Caco-2 (cell line): Measurements from ENCODE around the gene PDIA5. TPM values are rescaled to one million over a fixed set of nuclear protein-coding genes. Genes with fewer than 3 reads are reported as not detected.

Experiments
- BruUV-seq: library from RNA; stranded (reverse); fragments of 400-500 nt; replicated peaks from 2 replicates; lab custom pipeline; 2021; lab: Mats Ljungman, UMichigan
- CTCF ChIA-PET: fragments of 300-600 bp; sonication (Branson Sonifier 250); formaldehyde crosslinking; loops from one replicate; lab custom pipeline; 2022; ENCODE audit warnings: antibody characterized with exemption; lab: Charles Lee
- POLR2A ChIA-PET: fragments of 300-600 bp; sonication (Branson Sonifier 250); formaldehyde crosslinking; loops from one replicate; lab custom pipeline; 2022; ENCODE audit warnings: antibody characterized with exemption; lab: Charles Lee
- DNase-seq, 2 experiments: peaks; one replicate each; pipeline versions ENCODE4 v3.0.0 to v3.0.0-alpha.2; 2020 to 2022
- H3K27me3 ChIP-seq: replicated peaks from 2 replicates; pipeline ENCODE4 v1.6.0; 2011; ENCODE audit warnings: low read length; ENCODE audit not compliant: control insufficient read depth, insufficient read depth
- H3K36me3 ChIP-seq: 2 replicates; pipeline ENCODE4 v1.5.1; 2011; ENCODE audit warnings: low read length; ENCODE audit not compliant: control insufficient read depth, insufficient read depth
- H3K4me1 ChIP-seq: fragments of 250-450 bp; sonication (Bioruptor Pico); 2 replicates; pipeline ENCODE4 v1.5.1; 2020; ENCODE audit warnings: mild to moderate bottlenecking
- H3K4me3 ChIP-seq: 2 replicates; pipeline ENCODE4 v1.5.1; 2011; ENCODE audit warnings: low read depth, mild to moderate bottlenecking, control low read depth, low read length
- H3K9me3 ChIP-seq: fragments of 250-450 bp; sonication (Bioruptor Pico); 2 replicates; pipeline ENCODE4 v1.5.1; 2020; ENCODE audit warnings: mild to moderate bottlenecking, moderate library complexity
- H3K27ac Mint-ChIP-seq: one replicate; pipeline ENCODE4 v1.8.0; 2022; ENCODE audit warnings: mixed read lengths; ENCODE audit not compliant: unreplicated experiment
- H3K27me3 Mint-ChIP-seq: one replicate; pipeline ENCODE4 v1.8.0; 2022; ENCODE audit warnings: mixed read lengths; ENCODE audit not compliant: insufficient read depth, unreplicated experiment
- H3K36me3 Mint-ChIP-seq: one replicate; pipeline ENCODE4 v1.8.0; 2022; ENCODE audit warnings: mild to moderate bottlenecking, mixed read lengths; ENCODE audit not compliant: insufficient read depth, unreplicated experiment
- H3K4me1 Mint-ChIP-seq: one replicate; pipeline ENCODE4 v1.8.0; 2022; ENCODE audit warnings: low read depth, mixed read lengths; ENCODE audit not compliant: unreplicated experiment
- H3K4me3 Mint-ChIP-seq: one replicate; pipeline ENCODE4 v1.8.0; 2022; ENCODE audit warnings: mild to moderate bottlenecking, moderate library complexity, mixed read lengths; ENCODE audit not compliant: unreplicated experiment
- H3K9me3 Mint-ChIP-seq: one replicate; pipeline ENCODE4 v1.8.0; 2022; ENCODE audit warnings: mixed read lengths; ENCODE audit not compliant: unreplicated experiment
- intact Hi-C: fragments of 100-400 bp; cut with micrococcal nuclease; formaldehyde crosslinking; loops from one replicate; pipeline ENCODE4 v1.10.0; 2022; ENCODE audit not compliant: unreplicated experiment
- total RNA-seq: library from RNA; stranded (reverse); gene quantifications from 2 replicates; pipeline ENCODE4 v1.2.3, GENCODE V29; 2022
- TF ChIP-seq, protein P1 (sequence below), 2 experiments: fragments of 200-600 bp in 1 of 2; IDR thresholded peaks; 1 replicate in 1 of 2; 2 replicates in 1 of 2; pipeline versions ENCODE4 v1.5.1 to v1.8.0; 2011 to 2022; ENCODE audit warnings: antibody characterized with exemption in 1 of 2, control low read depth in 1 of 2, inconsistent platforms in 1 of 2, low read depth in 1 of 2, low read length in 1 of 2, mild to moderate bottlenecking in 1 of 2, moderate library complexity in 1 of 2; ENCODE audit not compliant: insufficient read depth in 1 of 2, severe bottlenecking in 1 of 2, unreplicated experiment in 1 of 2

PDIA5 gene
- total RNA-seq, 1 experiment from 2014 or later: 48.2 TPM

DNA sequence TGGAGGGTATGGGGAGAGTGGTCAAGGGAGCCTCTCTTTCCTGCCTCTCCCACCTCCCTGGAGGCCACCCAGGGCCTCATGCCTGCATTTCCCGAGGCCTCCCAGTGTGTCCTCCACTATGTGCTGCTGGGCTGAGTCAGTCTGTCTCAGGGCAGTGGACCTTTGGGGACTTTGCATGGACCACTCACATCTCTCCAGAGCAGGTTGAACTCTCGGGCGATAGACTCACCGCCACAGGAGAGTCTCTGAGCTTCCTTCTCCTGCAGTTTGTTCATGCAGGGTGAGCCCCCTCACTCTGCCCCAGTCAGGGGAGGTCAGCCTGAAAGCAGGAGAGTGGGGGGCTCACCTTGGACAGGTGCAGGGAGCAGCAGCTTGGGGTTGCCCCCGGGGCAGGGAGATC lies 74.5 kb downstream of the PDIA5 start:
- peaks cover 9% of the 10 kb centered on the region for H3K4me1 Mint-ChIP-seq
- H3K4me3 ChIP-seq: no peak overlapping the region
- no peak overlapping the region for H3K27ac Mint-ChIP-seq
- DNase-seq: no peak
- H3K36me3 ChIP-seq: no peaks in the 10 kb centered on the region; the same call in 1 of the 2 replicates
- no peaks in the 10 kb centered on the region for H3K9me3 Mint-ChIP-seq
- H3K27me3 Mint-ChIP-seq: no peaks in the 10 kb centered on the region
- H3K9me3 ChIP-seq: no peaks in the 10 kb centered on the region
- no TSS peak for BruUV-seq
- no peak overlapping the region for H3K4me3 Mint-ChIP-seq
- no peaks in the 10 kb centered on the region for H3K4me1 ChIP-seq
- H3K27me3 ChIP-seq: no peaks in the 10 kb centered on the region
- ChIA-PET POLR2A (no interaction called here), CTCF (no interaction called here)
- TF ChIP-seq, protein P1, sequence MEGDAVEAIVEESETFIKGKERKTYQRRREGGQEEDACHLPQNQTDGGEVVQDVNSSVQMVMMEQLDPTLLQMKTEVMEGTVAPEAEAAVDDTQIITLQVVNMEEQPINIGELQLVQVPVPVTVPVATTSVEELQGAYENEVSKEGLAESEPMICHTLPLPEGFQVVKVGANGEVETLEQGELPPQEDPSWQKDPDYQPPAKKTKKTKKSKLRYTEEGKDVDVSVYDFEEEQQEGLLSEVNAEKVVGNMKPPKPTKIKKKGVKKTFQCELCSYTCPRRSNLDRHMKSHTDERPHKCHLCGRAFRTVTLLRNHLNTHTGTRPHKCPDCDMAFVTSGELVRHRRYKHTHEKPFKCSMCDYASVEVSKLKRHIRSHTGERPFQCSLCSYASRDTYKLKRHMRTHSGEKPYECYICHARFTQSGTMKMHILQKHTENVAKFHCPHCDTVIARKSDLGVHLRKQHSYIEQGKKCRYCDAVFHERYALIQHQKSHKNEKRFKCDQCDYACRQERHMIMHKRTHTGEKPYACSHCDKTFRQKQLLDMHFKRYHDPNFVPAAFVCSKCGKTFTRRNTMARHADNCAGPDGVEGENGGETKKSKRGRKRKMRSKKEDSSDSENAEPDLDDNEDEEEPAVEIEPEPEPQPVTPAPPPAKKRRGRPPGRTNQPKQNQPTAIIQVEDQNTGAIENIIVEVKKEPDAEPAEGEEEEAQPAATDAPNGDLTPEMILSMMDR (IDR thresholded peaks at IDR 0.05; ENCODE audit: insufficient read depth in 1 of 2, low read depth in 1 of 2, low read length in 1 of 2, severe bottlenecking in 1 of 2, unreplicated experiment in 1 of 2): no peak
- intact Hi-C loops: no loop called here
- H3K36me3 Mint-ChIP-seq: peaks cover 62% of the 10 kb centered on the region

DNA sequence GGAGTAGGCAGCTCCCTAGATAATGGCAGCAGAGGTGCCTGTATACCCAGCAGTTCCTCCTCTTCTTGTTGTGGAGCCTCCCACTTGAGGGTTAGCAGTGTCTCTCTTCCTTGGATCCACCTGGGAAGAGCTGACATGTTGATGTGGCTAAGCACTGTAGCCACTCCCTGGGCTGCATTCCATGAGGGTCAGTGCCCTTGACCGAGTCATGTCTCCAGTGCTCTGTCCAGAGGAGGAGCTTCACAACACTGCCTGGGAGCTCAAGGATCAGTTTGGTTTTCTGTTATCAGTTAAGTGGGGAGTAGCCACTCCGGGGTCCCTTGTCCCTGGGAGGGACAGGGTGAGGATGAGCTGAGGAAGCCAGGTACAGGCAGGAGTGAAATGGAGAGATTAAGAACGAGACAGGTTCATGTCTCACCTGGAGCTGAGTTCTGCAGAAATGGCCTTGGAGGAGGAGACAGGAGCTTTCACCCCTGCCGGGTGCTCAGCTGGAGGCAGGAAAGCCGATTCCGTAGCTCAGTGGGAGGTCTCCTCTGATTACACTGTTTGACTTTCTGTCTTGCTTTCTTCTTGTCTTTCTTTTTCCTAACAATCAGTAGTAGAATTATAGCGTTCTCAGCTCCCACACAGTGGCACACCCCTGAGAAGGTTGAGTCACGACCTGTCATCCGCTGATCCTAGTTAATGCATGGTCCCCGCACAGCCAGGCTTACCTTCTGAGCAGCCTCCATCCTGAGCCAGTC lies 77.0 kb downstream of the PDIA5 start:
- Histone ChIP-seq H3K4me3 (no peak overlapping the region), H3K27me3 (no peaks in the 10 kb centered on the region), H3K9me3 (no peaks in the 10 kb centered on the region), H3K36me3 (no peaks in the 10 kb centered on the region; the same call in 1 of the 2 replicates), H3K4me1 (no peaks in the 10 kb centered on the region)
- POLR2A ChIA-PET: no interaction called here
- BruUV-seq: no TSS peak
- Mint-ChIP-seq H3K27me3 (no peaks in the 10 kb centered on the region), H3K4me1 (peaks cover 9% of the 10 kb centered on the region), H3K36me3 (peaks cover 65% of the 10 kb centered on the region), H3K27ac (peak overlapping the region; percentile 33), H3K4me3 (no peak overlapping the region), H3K9me3 (no peaks in the 10 kb centered on the region)
- TF ChIP-seq, protein P1 (IDR thresholded peaks at IDR 0.05; ENCODE audit: insufficient read depth in 1 of 2, low read depth in 1 of 2, low read length in 1 of 2, severe bottlenecking in 1 of 2, unreplicated experiment in 1 of 2): no peak
- intact Hi-C loops: no loop called here
- CTCF ChIA-PET: interaction anchor here (0.5 kb wide), 1 partner anchor 42 kb away, joined by 5 read pairs; no protein-coding TSS in a partner anchor
- DNase-seq: peak; percentile 4 to 44

DNA sequence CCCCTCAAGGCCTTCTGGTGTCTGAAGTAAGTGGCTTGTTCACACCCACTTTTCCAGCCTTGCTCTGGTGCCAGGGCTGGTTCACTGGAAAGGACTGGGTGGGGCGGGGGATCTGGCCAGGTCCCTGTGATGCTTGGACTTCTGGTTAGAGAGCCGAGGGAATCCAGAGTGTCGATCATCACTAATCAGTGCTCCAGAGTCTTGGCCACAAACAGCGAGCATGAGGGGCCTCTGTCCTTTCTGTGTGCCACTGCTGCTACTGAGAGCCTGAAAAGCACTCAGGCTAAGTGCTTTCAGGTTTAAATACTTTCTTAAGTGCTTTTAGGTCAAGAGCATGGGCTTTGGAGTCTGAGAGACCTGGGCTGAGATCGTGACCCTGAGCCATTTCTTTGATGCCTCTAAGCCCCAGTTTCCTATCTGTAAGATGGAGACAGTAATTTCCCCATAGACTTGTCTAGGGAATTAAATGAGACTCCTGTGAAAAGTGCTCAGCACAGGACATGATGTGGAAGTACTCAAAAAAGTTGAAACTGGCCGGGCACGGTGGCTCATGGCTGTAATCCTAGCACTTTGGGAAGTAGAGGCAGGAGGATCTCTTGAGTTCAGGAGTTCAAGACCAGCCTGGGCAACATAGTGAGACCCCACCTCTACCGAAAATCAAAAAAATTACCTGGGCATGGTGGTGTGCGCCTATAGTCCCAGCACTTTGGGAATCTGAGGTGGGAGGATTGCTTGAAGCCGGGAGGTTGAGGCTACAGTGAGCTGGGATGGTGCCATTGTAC lies 81.1 kb downstream of the PDIA5 start:
- no peak overlapping the region for H3K4me3 ChIP-seq
- TF ChIP-seq, protein P1 (IDR thresholded peaks at IDR 0.05; ENCODE audit: insufficient read depth in 1 of 2, low read depth in 1 of 2, low read length in 1 of 2, severe bottlenecking in 1 of 2, unreplicated experiment in 1 of 2): no peak
- H3K4me1 ChIP-seq: no peaks in the 10 kb centered on the region
- POLR2A ChIA-PET: no interaction called here
- no peaks in the 10 kb centered on the region for H3K9me3 ChIP-seq
- H3K27ac Mint-ChIP-seq: no peak overlapping the region
- no peaks in the 10 kb centered on the region for H3K9me3 Mint-ChIP-seq
- intact Hi-C loops: no loop called here
- no peak overlapping the region for H3K4me3 Mint-ChIP-seq
- CTCF ChIA-PET: no interaction called here
- no TSS peak for BruUV-seq
- H3K4me1 Mint-ChIP-seq: peaks cover 9% of the 10 kb centered on the region
- H3K27me3 Mint-ChIP-seq: no peaks in the 10 kb centered on the region
- peaks cover 50% of the 10 kb centered on the region for H3K36me3 Mint-ChIP-seq
- no peaks in the 10 kb centered on the region; the same call in 1 of the 2 replicates for H3K36me3 ChIP-seq
- no peak for DNase-seq
- no peaks in the 10 kb centered on the region for H3K27me3 ChIP-seq
